Measurements from ENCODE around the gene MROH2A.

Gene MROH2A

GRCh38 chr2:233831861-233832260 is 53.7 kb downstream of the MROH2A start:
- H3K4me3 ChIP-seq (ENCODE audit: low read depth, low read length), result no peak overlapping the region
- no peak for TF ChIP-seq CTCF (IDR thresholded peaks at IDR 0.05; ENCODE audit: control insufficient read depth, extremely low read depth, insufficient read depth)
- no peak for DNase-seq (ENCODE audit: low read depth)

- no peak for TF ChIP-seq CTCF (IDR thresholded peaks at IDR 0.05; ENCODE audit: control insufficient read depth, extremely low read depth, insufficient read depth)
- no peak overlapping the region for H3K4me3 ChIP-seq (ENCODE audit: low read depth, low read length)
- DNase-seq (ENCODE audit: low read depth), result no peak
Measured at GRCh38 chr2:233832414-233832813, 54.3 kb downstream of the MROH2A start.

- H3K4me3 ChIP-seq (ENCODE audit: low read depth, low read length), result no peak overlapping the region
- no peak for DNase-seq (ENCODE audit: low read depth)
- TF ChIP-seq CTCF (IDR thresholded peaks at IDR 0.05; ENCODE audit: control insufficient read depth, extremely low read depth, insufficient read depth), result peak; percentile 69
Measured at GRCh38 chr2:233832869-233833311, 54.8 kb downstream of the MROH2A start.

- H3K4me3 ChIP-seq (ENCODE audit: low read depth, low read length), result no peak overlapping the region
- no peak for DNase-seq (ENCODE audit: low read depth)
- no peak for TF ChIP-seq CTCF (IDR thresholded peaks at IDR 0.05; ENCODE audit: control insufficient read depth, extremely low read depth, insufficient read depth)
Measured at GRCh38 chr2:233833345-233833744, 55.2 kb downstream of the MROH2A start.

GRCh38 chr2:233835230-233836186 is 57.4 kb downstream of the MROH2A start:
- DNase-seq (ENCODE audit: low read depth), result no peak
- no peak for TF ChIP-seq CTCF (IDR thresholded peaks at IDR 0.05; ENCODE audit: control insufficient read depth, extremely low read depth, insufficient read depth)
- H3K4me3 ChIP-seq (ENCODE audit: low read depth, low read length), result no peak overlapping the region

GRCh38 chr2:233836359-233836758 is 58.2 kb downstream of the MROH2A start:
- TF ChIP-seq CTCF (IDR thresholded peaks at IDR 0.05; ENCODE audit: control insufficient read depth, extremely low read depth, insufficient read depth), result no peak
- no peak overlapping the region for H3K4me3 ChIP-seq (ENCODE audit: low read depth, low read length)
- no peak for DNase-seq (ENCODE audit: low read depth)

Data from LNCaP clone FGC (cell line).